Astrocyte (in vitro differentiated cells and primary cell): ENCODE measurements around the gene FADS2. TPM values are rescaled to one million over a fixed set of nuclear protein-coding genes. Genes with fewer than 3 reads are reported as not detected.

Experiments
- DNase-seq: peaks from one replicate; pipeline ENCODE4 v3.0.0-alpha.2; 2010; ENCODE audit warnings: low read depth
- FAIRE-seq: peaks from 2 replicates; lab custom pipeline; 2011; peaks lifted over from hg19 to GRCh38; lab: Jason Lieb, UNC
- H2AFZ ChIP-seq: 2 replicates; pipeline ENCODE4 v1.6.0; 2012; ENCODE audit warnings: low read depth, low read length, inconsistent platforms
- H3K27ac ChIP-seq: 2 replicates; pipeline ENCODE4 v1.5.1; 2011; ENCODE audit warnings: low read depth, low read length, inconsistent platforms
- H3K27me3 ChIP-seq: 2 replicates; pipeline ENCODE4 v1.6.0; 2011; ENCODE audit warnings: low read length, inconsistent platforms; ENCODE audit not compliant: insufficient read depth
- H3K36me3 ChIP-seq: 2 replicates; pipeline ENCODE4 v1.5.1; 2011; ENCODE audit warnings: low read length, inconsistent platforms; ENCODE audit not compliant: insufficient read depth
- H3K4me1 ChIP-seq: 2 replicates; pipeline ENCODE4 v1.5.1; 2011; ENCODE audit warnings: low read length, inconsistent platforms; ENCODE audit not compliant: insufficient read depth
- H3K4me2 ChIP-seq: 2 replicates; pipeline ENCODE4 v1.6.0; 2012; ENCODE audit warnings: low read length, inconsistent platforms
- H3K4me3 ChIP-seq: 2 replicates; pipeline ENCODE4 v1.5.1; 2011; ENCODE audit warnings: low read depth, mild to moderate bottlenecking, low read length, inconsistent platforms; ENCODE audit not compliant: insufficient read depth
- H3K79me2 ChIP-seq: 2 replicates; pipeline ENCODE4 v1.6.0; 2012; ENCODE audit warnings: mild to moderate bottlenecking, low read length, inconsistent platforms; ENCODE audit not compliant: insufficient read depth
- H3K9ac ChIP-seq: 2 replicates; pipeline ENCODE4 v1.6.0; 2012; ENCODE audit warnings: mild to moderate bottlenecking, low read length, inconsistent platforms
- H3K9me3 ChIP-seq: 2 replicates; pipeline ENCODE4 v1.5.1; 2012; ENCODE audit warnings: low read depth, mild to moderate bottlenecking, low read length, inconsistent platforms; ENCODE audit not compliant: insufficient read depth
- H4K20me1 ChIP-seq: 2 replicates; pipeline ENCODE4 v1.6.0; 2012; ENCODE audit warnings: low read length, inconsistent platforms; ENCODE audit not compliant: insufficient read depth
- H3K27ac Mint-ChIP-seq: one replicate; pipeline ENCODE4 v1.8.0; 2021; ENCODE audit warnings: mild to moderate bottlenecking, mixed read lengths; ENCODE audit not compliant: unreplicated experiment
- H3K27me3 Mint-ChIP-seq: one replicate; pipeline ENCODE4 v1.8.0; 2021; ENCODE audit warnings: low read depth, mixed read lengths; ENCODE audit not compliant: unreplicated experiment
- H3K36me3 Mint-ChIP-seq: one replicate; pipeline ENCODE4 v1.8.0; 2021; ENCODE audit warnings: low read depth, mixed read lengths; ENCODE audit not compliant: unreplicated experiment
- H3K4me1 Mint-ChIP-seq: one replicate; pipeline ENCODE4 v1.8.0; 2021; ENCODE audit warnings: low read depth, mixed read lengths; ENCODE audit not compliant: unreplicated experiment
- H3K4me3 Mint-ChIP-seq: one replicate; pipeline ENCODE4 v1.8.0; 2021; ENCODE audit warnings: mild to moderate bottlenecking, moderate library complexity, mixed read lengths; ENCODE audit not compliant: unreplicated experiment
- H3K9me3 Mint-ChIP-seq: one replicate; pipeline ENCODE4 v1.8.0; 2021; ENCODE audit warnings: mild to moderate bottlenecking, mixed read lengths; ENCODE audit not compliant: unreplicated experiment
- EZH2 ChIP-seq: IDR thresholded peaks from 2 replicates; pipeline ENCODE4 v1.6.1; 2012; ENCODE audit warnings: mild to moderate bottlenecking, low read length, inconsistent platforms; ENCODE audit not compliant: insufficient read depth
- total RNA-seq: library from RNA; stranded (reverse); gene quantifications from 2 replicates; pipeline ENCODE4 v1.2.1, GENCODE V29; 2021
- TF ChIP-seq, protein P1 (sequence below): IDR thresholded peaks from 2 replicates; pipeline ENCODE4 v1.5.1; 2011; ENCODE audit warnings: low read depth, mild to moderate bottlenecking, inconsistent platforms, low read length, moderate library complexity; ENCODE audit not compliant: insufficient read depth

Gene FADS2
- total RNA-seq, 1 donor from 2014 or later = 287 TPM

DNA sequence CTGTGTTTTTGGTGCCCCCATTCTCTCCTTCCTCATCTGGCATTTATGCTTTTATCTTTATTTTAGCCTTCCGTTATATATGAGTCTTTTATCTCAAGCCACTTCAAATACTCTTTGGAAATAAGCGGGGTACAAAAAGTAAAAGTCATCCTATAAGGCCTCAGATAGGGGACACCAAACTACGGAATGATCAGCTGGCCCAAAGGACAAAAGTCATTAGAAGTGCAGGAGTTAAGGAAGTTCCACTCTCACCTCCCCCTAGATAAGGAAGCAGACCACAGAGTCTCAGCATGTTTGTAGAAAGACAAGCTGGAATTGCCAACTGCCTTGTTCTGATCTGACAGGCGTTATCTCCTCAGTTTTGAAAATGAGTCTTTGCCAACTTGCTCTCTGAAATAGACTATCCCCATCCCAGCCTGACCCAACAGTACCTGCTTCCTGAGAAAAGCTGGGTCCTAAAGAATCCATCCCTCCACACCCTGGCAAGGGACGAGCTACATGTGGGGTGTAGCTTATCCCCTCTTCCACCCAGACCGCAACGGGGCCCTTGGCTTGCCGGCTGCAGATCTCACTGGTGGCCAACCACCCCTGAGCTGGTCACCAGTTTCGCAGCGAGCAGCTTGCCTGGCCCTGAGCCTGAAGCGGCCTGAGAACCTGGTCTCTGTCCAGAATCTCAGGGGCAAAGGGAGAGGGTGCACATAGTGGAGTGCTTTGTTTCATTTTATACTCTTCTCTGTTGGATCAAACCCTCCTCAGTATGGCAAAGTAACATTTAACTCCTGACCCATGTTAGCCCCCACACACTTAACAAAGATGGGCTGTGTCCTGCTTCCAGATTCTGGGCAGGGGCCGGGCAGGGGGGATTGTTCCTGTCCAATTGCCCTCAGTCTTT lies 13.8 kb downstream of the FADS2 start:
- Mint-ChIP-seq H3K4me1 (no peaks in the 10 kb centered on the region), H3K27me3 (no peaks in the 10 kb centered on the region), H3K36me3 (peaks cover 35% of the 10 kb centered on the region), H3K27ac (no peak overlapping the region), H3K4me3 (no peak overlapping the region), H3K9me3 (no peaks in the 10 kb centered on the region)
- no peak overlapping the region for H3K4me2 ChIP-seq
- H3K36me3 ChIP-seq = peaks cover 39% of the 10 kb centered on the region
- H3K79me2 ChIP-seq = peaks cover 5% of the 10 kb centered on the region
- DNase-seq = no peak
- H4K20me1 ChIP-seq = peaks cover 60% of the 10 kb centered on the region
- no peak for FAIRE-seq
- H3K9me3 ChIP-seq = no peaks in the 10 kb centered on the region
- H2AFZ ChIP-seq = no peak overlapping the region
- no peak overlapping the region for H3K4me3 ChIP-seq
- TF ChIP-seq EZH2 = no peak
- TF ChIP-seq, protein P1, sequence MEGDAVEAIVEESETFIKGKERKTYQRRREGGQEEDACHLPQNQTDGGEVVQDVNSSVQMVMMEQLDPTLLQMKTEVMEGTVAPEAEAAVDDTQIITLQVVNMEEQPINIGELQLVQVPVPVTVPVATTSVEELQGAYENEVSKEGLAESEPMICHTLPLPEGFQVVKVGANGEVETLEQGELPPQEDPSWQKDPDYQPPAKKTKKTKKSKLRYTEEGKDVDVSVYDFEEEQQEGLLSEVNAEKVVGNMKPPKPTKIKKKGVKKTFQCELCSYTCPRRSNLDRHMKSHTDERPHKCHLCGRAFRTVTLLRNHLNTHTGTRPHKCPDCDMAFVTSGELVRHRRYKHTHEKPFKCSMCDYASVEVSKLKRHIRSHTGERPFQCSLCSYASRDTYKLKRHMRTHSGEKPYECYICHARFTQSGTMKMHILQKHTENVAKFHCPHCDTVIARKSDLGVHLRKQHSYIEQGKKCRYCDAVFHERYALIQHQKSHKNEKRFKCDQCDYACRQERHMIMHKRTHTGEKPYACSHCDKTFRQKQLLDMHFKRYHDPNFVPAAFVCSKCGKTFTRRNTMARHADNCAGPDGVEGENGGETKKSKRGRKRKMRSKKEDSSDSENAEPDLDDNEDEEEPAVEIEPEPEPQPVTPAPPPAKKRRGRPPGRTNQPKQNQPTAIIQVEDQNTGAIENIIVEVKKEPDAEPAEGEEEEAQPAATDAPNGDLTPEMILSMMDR = no peak
- no peaks in the 10 kb centered on the region for H3K4me1 ChIP-seq
- H3K27ac ChIP-seq = no peak overlapping the region
- H3K9ac ChIP-seq = no peak overlapping the region
- H3K27me3 ChIP-seq = no peaks in the 10 kb centered on the region

DNA sequence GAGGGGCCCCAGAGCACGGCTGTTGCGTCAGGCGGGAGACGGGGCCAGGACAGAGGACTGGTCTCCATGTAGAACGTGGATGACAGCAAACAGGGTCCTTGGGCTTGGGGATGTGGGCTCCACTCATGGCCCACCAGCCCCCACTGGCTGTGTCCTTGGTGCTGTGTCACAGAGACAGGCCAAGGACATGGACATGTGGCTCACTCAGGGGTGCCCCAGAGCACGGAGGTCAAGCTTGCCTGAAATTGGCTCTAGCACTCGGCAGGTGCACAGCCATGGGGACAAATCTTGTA lies 14.4 kb downstream of the FADS2 start:
- FAIRE-seq = no peak
- TF ChIP-seq, protein P1 = no peak
- TF ChIP-seq EZH2 = no peak
- no peaks in the 10 kb centered on the region for H3K9me3 ChIP-seq
- H3K4me2 ChIP-seq = no peak overlapping the region
- Mint-ChIP-seq H3K4me1 (no peaks in the 10 kb centered on the region), H3K4me3 (no peak overlapping the region), H3K27me3 (no peaks in the 10 kb centered on the region), H3K27ac (no peak overlapping the region), H3K9me3 (no peaks in the 10 kb centered on the region), H3K36me3 (peaks cover 35% of the 10 kb centered on the region)
- H3K36me3 ChIP-seq = peaks cover 43% of the 10 kb centered on the region
- no peak for DNase-seq
- no peaks in the 10 kb centered on the region for H3K27me3 ChIP-seq
- no peak overlapping the region for H3K27ac ChIP-seq
- H3K9ac ChIP-seq = no peak overlapping the region
- no peaks in the 10 kb centered on the region for H3K4me1 ChIP-seq
- no peak overlapping the region for H3K4me3 ChIP-seq
- H4K20me1 ChIP-seq = peaks cover 58% of the 10 kb centered on the region
- no peaks in the 10 kb centered on the region for H3K79me2 ChIP-seq
- H2AFZ ChIP-seq = no peak overlapping the region
